Measurements from ENCODE around the gene CNKSR2.

Gene CNKSR2

DNA sequence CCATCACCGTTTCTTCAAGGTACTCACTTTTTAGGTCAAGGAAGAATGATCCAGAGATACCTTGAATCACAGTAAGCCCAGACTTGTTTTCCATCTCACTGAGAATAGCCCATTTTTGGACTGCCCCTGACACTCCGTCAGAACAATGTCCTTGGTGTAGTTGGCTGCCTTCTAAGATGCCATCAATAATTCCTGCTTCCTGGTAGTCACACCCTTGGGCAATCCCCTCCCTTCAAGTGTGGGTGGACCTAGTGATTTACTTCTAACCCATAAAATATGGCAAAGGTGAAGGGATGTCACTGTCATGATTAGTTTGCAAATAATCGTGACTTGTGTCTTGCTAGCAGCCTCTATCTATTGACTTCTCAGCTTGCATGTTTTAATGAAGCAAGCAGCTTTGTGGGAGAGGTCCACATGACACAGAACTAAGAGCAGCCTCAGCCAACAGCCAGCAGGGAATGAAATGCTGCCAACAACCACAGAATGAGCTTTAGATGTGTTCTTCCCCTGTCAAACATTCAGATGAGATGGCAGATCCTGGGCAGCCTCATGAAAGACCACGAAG is 303.9 kb downstream of the CNKSR2 start:
- no peak for DNase-seq

DNA sequence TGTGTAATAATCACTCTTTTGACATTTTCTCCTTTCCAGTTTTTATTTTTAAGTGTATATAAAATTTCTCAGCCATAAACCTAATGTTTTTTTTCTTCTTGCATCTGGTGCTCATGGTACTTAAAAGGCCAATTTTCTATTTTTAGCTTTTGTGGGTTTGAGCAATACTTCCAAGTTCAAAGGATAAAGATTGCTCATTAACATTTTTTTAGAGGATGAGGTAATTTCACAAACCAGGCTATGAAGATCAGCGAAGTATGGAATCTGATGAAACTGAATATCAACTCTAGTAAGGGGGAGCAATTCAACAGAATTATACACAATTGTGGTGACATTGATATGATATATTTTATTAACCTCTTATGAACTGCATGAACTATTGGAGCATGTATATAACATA is 309.7 kb downstream of the CNKSR2 start:
- DNase-seq: no peak

DNA sequence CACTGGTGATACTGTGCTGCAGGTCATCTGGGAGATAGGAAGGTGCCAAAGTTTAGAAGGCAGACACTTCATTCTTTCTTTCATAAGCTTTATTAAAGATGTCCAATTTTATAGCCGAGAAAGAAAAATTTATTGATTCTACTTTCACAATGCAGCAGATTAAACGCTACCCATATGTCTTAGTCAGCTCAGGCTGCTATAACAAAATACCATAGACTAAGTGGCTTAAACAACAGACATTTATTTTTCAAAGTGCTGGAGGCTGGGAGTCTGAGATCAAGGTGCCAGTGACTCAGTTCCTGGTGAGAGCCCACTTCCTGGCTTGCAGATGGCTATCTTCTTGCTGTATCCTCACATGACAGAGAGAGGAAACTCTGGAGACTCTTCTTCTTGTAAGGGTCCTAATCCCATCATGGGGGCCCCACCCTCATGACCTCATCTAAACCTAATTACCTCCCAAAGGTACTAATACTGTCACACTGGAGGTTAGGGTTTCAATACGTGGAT is 317.3 kb downstream of the CNKSR2 start:
- no peak for DNase-seq

DNA sequence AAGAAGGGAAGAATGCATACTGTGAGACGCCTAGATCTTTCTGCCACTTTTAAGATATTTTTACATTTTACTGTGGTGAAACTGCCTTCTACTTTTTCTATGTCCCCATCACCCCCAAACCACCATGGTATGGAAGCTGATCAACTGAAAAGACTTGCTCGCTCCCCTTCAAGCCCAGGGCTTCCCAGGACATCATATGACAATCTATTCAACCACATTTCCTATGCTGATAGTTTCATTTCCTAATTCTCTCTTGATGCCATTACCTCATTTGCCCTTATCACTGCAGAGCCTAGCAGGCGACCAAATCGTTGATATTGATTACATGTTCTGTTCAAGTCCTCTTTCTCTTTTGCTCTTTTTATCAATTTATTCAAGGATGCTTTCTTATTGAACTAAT is 324.1 kb downstream of the CNKSR2 start:
- DNase-seq: no peak

DNA sequence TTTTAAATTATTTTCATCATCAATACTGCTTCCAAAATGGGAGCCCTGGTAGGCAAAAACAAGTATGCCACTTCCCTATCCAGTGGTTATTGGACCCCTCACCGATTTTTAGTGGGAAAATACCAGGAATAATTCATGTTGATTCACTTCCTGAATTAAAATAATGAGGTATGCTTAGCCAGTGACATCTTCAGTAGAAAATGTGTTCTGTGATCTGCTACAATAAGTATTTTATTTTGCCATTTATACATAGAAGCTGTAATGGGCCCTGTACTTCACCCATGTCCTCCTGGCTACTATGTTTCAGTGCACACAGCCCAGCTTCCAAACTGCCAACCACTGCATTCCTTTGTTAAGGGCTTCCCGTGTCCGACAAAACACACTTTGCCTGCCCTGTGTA is 324.9 kb downstream of the CNKSR2 start:
- DNase-seq: no peak

DNA sequence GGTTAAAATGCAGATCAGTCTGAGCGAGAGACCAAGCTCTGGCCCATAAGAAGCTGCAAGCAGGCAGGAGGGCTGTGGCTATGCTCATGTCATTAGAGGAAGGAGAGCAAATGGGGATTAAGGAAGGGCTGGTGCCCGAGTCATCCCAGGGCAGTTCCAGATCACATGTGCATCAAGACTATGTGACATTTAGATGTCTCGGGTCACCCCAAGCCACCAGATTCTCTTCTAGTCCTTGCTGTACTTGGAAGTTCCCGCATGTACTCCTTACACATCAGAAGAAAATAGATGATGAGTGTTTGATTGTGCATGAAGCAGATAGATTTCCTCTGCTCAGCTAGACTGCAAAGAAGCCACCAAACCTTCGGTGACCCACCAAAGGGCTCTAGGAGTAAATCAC is 326.1 kb downstream of the CNKSR2 start:
- no peak for DNase-seq

DNA sequence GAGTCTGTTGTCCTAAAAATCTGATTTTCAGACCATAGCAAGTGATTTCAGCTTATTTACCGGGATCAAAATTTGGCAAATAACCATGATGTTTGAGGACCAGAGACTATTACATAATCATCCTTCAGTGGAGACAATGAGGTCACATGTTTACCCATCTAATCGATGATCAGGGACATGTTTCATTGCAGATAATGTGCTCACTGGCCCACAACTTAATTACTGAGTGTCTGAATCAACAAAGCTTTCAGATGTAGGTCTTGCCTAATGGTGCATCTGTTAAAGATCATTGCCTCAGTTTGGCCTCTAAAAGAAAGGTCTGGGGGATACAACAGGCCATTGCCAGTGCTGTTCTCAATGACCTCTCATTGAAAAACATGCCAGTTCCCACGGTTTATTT is 326.7 kb downstream of the CNKSR2 start:
- no peak for DNase-seq

DNA sequence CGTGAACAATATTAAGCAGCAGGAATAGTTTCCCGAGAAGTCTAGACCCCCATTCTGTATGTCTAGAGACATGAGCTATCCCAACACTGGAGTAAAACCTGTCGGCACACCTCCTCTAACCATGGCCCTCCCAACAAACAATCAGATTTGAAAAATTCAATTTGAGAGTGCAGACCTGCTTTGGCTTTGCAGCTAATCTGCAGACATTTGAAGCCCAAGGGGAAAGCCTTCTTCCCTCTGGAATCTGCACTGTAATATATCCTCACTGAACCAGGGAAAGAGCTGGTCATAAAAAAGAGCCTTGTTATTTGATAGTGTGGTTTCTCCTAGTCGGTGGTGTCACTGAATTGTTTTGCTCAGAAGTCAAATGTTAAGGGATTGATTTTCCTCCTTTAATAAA is 328.5 kb downstream of the CNKSR2 start:
- DNase-seq: no peak

Data from left hindlimb (tissue), 1 donor.